GM12878 (cell line): ENCODE results near the gene ATP7B. TPM values are rescaled to one million over a fixed set of nuclear protein-coding genes. Genes with fewer than 3 reads are reported as not detected.

Experiments used
- ATAC-seq: fragments of 200-7000 bp; cut with Tn5 transposase; 3 replicates; pipeline ENCODE4 v1.9.1; 2020; ENCODE audit warnings: mild to moderate bottlenecking, moderate library complexity
- BruUV-seq: library from RNA; stranded (reverse); fragments of 400-500 nt; replicated peaks from 2 replicates; lab custom pipeline; 2021; lab: Mats Ljungman, UMichigan
- CTCF ChIA-PET: fragments of 300-600 bp; sonication (Branson Sonifier 250); formaldehyde crosslinking; extraction: SDS; loops from one replicate; lab custom pipeline; 2021; ENCODE audit warnings: inconsistent platforms; lab: Yijun Ruan, JAX
- POLR2A ChIA-PET: fragments of 350-600 bp; formaldehyde crosslinking; extraction: SDS; loops from one replicate; lab custom pipeline; 2021; ENCODE audit warnings: inconsistent platforms; lab: Charles Lee
- RAD21 ChIA-PET: fragments of 300-600 bp; sonication (Branson Sonifier 250); formaldehyde crosslinking; loops from one replicate; lab custom pipeline; 2023; ENCODE audit warnings: antibody characterized with exemption; ENCODE audit not compliant: unreplicated experiment; lab: Charles Lee
- SMC1A ChIA-PET: fragments of 300-600 bp; sonication (Branson Sonifier 250); formaldehyde crosslinking; loops from one replicate; lab custom pipeline; 2023; ENCODE audit not compliant: unreplicated experiment, uncharacterized antibody; lab: Charles Lee
- DNase-seq: peaks from one replicate; pipeline ENCODE4 v3.0.0-alpha.2; 2011; ENCODE audit warnings: low read depth, low spot score
- FAIRE-seq: peaks from 3 replicates; lab custom pipeline; 2011; peaks lifted over from hg19 to GRCh38; lab: Jason Lieb, UNC
- H2AFZ ChIP-seq: 2 replicates; pipeline ENCODE4 v1.6.0; 2011; ENCODE audit warnings: low read depth, low read length, control low read depth; ENCODE audit not compliant: control insufficient read depth
- H3K27ac ChIP-seq: 2 replicates; pipeline ENCODE4 v1.5.1; 2011; ENCODE audit warnings: control low read depth; ENCODE audit not compliant: control insufficient read depth, insufficient read depth
- H3K27me3 ChIP-seq, 2 experiments: replicated peaks in 1 of 2; 2 replicates each; pipeline versions ENCODE4 v1.6.0 to v1.6.1; 2011; ENCODE audit warnings: low read length in 1 of 2; ENCODE audit not compliant: control insufficient read depth in 2 of 2, insufficient read depth in 2 of 2
- H3K36me3 ChIP-seq, 2 experiments: 2 replicates each; pipeline ENCODE4 v1.5.1; 2011; ENCODE audit warnings: low read length in 1 of 2; ENCODE audit not compliant: control insufficient read depth in 2 of 2, insufficient read depth in 2 of 2
- H3K4me1 ChIP-seq: 2 replicates; pipeline ENCODE4 v1.6.1; 2011; ENCODE audit warnings: mild to moderate bottlenecking, low read length, moderate library complexity, mixed read lengths; ENCODE audit not compliant: control insufficient read depth, insufficient read depth
- H3K4me2 ChIP-seq: 2 replicates; pipeline ENCODE4 v1.6.0; 2011; ENCODE audit warnings: control low read depth; ENCODE audit not compliant: control insufficient read depth, insufficient read depth
- H3K4me3 ChIP-seq: fragments of 200-600 bp; sonication (generic); 2 replicates; pipeline ENCODE4 v1.5.1; 2016
- H3K79me2 ChIP-seq: 2 replicates; pipeline ENCODE4 v1.6.0; 2011; ENCODE audit warnings: low read length; ENCODE audit not compliant: control insufficient read depth, insufficient read depth
- H3K9ac ChIP-seq: 2 replicates; pipeline ENCODE4 v1.8.0; 2011; ENCODE audit warnings: low read length, control low read depth, mixed read lengths; ENCODE audit not compliant: control insufficient read depth, insufficient read depth
- H3K9me3 ChIP-seq: replicated peaks from 3 replicates; pipeline ENCODE4 v1.5.1; 2011; ENCODE audit warnings: mild to moderate bottlenecking, low read length; ENCODE audit not compliant: control insufficient read depth, insufficient read depth
- H4K20me1 ChIP-seq: 2 replicates; pipeline ENCODE4 v1.6.0; 2011; ENCODE audit not compliant: control insufficient read depth, insufficient read depth
- BCL11A ChIP-seq: IDR thresholded peaks from 2 replicates; pipeline ENCODE4 v1.6.1; 2011; ENCODE audit warnings: low read depth, low read length
- BCLAF1 ChIP-seq: fragments of 450-650 bp; IDR thresholded peaks from 2 replicates; pipeline ENCODE4 v1.6.1; 2017; ENCODE audit warnings: antibody characterized with exemption, mild to moderate bottlenecking, moderate library complexity
- CBX5 ChIP-seq: sonication (generic); IDR thresholded peaks from 2 replicates; pipeline ENCODE4 v1.6.1; 2016; ENCODE audit warnings: low read depth, moderate library complexity, mild to moderate bottlenecking, inconsistent platforms
- CHD2 ChIP-seq: IDR thresholded peaks from 2 replicates; pipeline ENCODE4 v1.6.1; 2011; ENCODE audit warnings: low read depth, low read length, improper control_type of control experiment, borderline replicate concordance
- FOS ChIP-seq: IDR thresholded peaks from 3 replicates; pipeline ENCODE4 v1.6.1; 2011; ENCODE audit warnings: borderline replicate concordance; ENCODE audit not compliant: insufficient read length; ENCODE audit errors: extremely low read depth
- HDGF ChIP-seq: fragments of 450-650 bp; IDR thresholded peaks from 2 replicates; pipeline ENCODE4 v1.6.1; 2016; ENCODE audit warnings: antibody characterized with exemption
- IKZF1 ChIP-seq: fragments of 450-650 bp; conservative IDR thresholded peaks from 2 replicates; pipeline ENCODE4 v1.6.1; 2017; ENCODE audit warnings: antibody characterized with exemption, mild to moderate bottlenecking
- KDM1A ChIP-seq: fragments of 200-600 bp; sonication (generic); IDR thresholded peaks from 2 replicates; pipeline ENCODE4 v1.6.1; 2016; ENCODE audit warnings: borderline replicate concordance
- NFXL1 ChIP-seq: fragments of 450-650 bp; IDR thresholded peaks from 2 replicates; pipeline ENCODE4 v1.6.1; 2017; ENCODE audit warnings: antibody characterized with exemption, mild to moderate bottlenecking, borderline replicate concordance
- NFYA ChIP-seq: IDR thresholded peaks from 2 replicates; pipeline ENCODE4 v1.6.1; 2011; ENCODE audit warnings: low read depth, mild to moderate bottlenecking, low read length, improper control_type of control experiment, borderline replicate concordance
- POLR2A ChIP-seq: IDR thresholded peaks from 2 replicates; pipeline ENCODE4 v1.6.1; 2011; ENCODE audit warnings: low read depth, mild to moderate bottlenecking, low read length
- SIX5 ChIP-seq: IDR thresholded peaks from 2 replicates; pipeline ENCODE4 v1.6.1; 2011; ENCODE audit warnings: mild to moderate bottlenecking, low read depth, low read length, moderate library complexity; ENCODE audit not compliant: severe bottlenecking
- SMAD5 ChIP-seq: IDR thresholded peaks from 2 replicates; pipeline ENCODE4 v1.6.1; 2016; ENCODE audit warnings: antibody characterized with exemption, low read depth
- SP1 ChIP-seq: IDR thresholded peaks from one replicate; pipeline ENCODE4 v1.6.1; 2011; ENCODE audit warnings: low read depth, low read length
- SUZ12 ChIP-seq: fragments of 200-600 bp; sonication (generic); IDR thresholded peaks from one replicate; pipeline ENCODE4 v1.6.1; 2018; ENCODE audit warnings: antibody characterized with exemption, mild to moderate bottlenecking; ENCODE audit not compliant: unreplicated experiment
- TBL1XR1 ChIP-seq: IDR thresholded peaks from 2 replicates; pipeline ENCODE4 v1.6.1; 2012; ENCODE audit warnings: low read depth, low read length, improper control_type of control experiment
- TCF3 ChIP-seq: IDR thresholded peaks from 2 replicates; pipeline ENCODE4 v1.6.1; 2012; ENCODE audit warnings: low read depth, mild to moderate bottlenecking, low read length, borderline replicate concordance; ENCODE audit not compliant: insufficient read depth
- USF1 ChIP-seq: IDR thresholded peaks from 2 replicates; pipeline ENCODE4 v1.6.1; 2011; ENCODE audit warnings: borderline replicate concordance, low read depth, mild to moderate bottlenecking, moderate library complexity, mixed read lengths, low read length; ENCODE audit not compliant: insufficient read depth; ENCODE audit errors: extremely low read length
- USF2 ChIP-seq: IDR thresholded peaks from 2 replicates; pipeline ENCODE4 v1.6.1; 2011; ENCODE audit warnings: low read depth, low read length, improper control_type of control experiment, borderline replicate concordance
- ZNF622 ChIP-seq: fragments of 450-650 bp; IDR thresholded peaks from 2 replicates; pipeline ENCODE4 v1.6.1; 2017; ENCODE audit warnings: mild to moderate bottlenecking, inconsistent platforms
- WGBS: methylation state at CpG from one replicate; pipeline ENCODE4 v1.1.6; 2016; ENCODE audit warnings: low lambda C conversion rate; ENCODE audit not compliant: insufficient replicate concordance, insufficient coverage; ENCODE audit errors: missing lambda C conversion rate; 5-methylcytosine and 5-hydroxymethylcytosine counted together
- in situ Hi-C: fragments of 300-500 bp; cut with MboI; formaldehyde crosslinking; loops from 9 replicates; pipeline ENCODE4 v1.14.3; 2018; ENCODE audit warnings: mixed read lengths
- intact Hi-C: fragments of 100-400 bp; cut with micrococcal nuclease; formaldehyde crosslinking; loops from one replicate; pipeline ENCODE4 v1.14.2; 2022; ENCODE audit not compliant: unreplicated experiment
- polyA plus RNA-seq, 11 experiments: library from polyadenylated mRNA; depleted of rRNA in 4 of 11; unstranded in 6 of 11; stranded (reverse) in 5 of 11; fragments of >200 nt; fragmentation: Nextera tagmentation in 4 of 11; fragmentation: Illumina TruSeq in 1 of 11; extraction: Ambion mirVana in 4 of 11; extraction: Trizol in 1 of 11; gene quantifications; 1 replicate in 1 of 11; 2 replicates in 10 of 11; pipeline versions ENCODE4 v1.2.1 to v1.2.3, GENCODE V29; 2011 to 2016; ENCODE audit warnings: inconsistent platforms in 2 of 11, missing spikeins in 2 of 11, low read depth in 1 of 11
- total RNA-seq, 4 experiments: library from RNA; depleted of rRNA in 3 of 4; stranded (reverse); fragments of >200 nt in 3 of 4; fragmentation: Illumina TruSeq in 1 of 4; extraction: Trizol in 1 of 4; gene quantifications; 2 replicates each; pipeline versions ENCODE4 v1.2.1 to v1.2.3, GENCODE V29; 2013 to 2021

The ATP7B gene
- total and polyA plus RNA-seq, 10 of the 15 experiments (the other 5 are each of a cell fraction or from before 2014, with no cell fraction given): under 0.01 to 1.1 (median 0.06) TPM; not detected in 2

DNA sequence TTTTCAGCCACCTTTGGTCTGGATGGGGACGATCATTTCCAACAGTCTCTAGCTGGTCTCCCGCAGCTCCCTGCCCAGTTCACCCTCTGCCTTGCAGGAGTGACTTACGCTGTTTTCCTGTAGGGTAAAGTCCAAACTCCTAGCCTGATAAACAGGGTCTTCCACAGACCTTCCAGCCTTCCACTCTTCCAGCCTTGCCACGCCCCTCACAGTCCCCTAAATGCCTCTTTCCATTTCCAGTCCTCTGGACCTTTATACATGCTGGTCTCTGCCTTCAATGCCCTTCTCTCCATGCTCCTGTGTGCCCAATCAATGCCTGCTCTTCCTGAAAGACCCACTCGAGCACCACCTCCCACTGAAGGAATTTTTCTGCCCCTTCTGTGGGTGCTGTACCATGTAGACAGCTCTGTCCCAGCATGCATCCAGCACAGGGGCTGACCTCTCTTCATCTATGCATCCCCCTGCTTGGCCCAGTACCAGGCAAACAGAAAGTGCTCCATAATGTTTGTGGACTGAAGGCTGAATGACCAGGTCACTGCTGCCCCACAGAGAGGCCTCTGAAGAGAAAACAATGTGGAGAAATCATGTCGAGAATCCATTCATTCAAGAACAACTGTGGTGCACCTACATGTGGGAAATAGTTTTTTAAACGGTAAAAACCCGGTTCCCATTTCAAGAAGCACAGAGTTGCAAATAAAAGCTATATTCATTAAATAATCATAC, 4.6 kb downstream of the ATP7B start:
- FAIRE-seq (no peak), ATAC-seq (no peak), DNase-seq (no peak)
- H3K9me3 ChIP-seq: no peaks in the 10 kb centered on the region
- H3K79me2 ChIP-seq: no peaks in the 10 kb centered on the region
- no peaks in the 10 kb centered on the region for H4K20me1 ChIP-seq
- no peak overlapping the region for H3K27ac ChIP-seq
- TF ChIP-seq HDGF (no peak), CHD2 (no peak), SUZ12 (no peak), TBL1XR1 (no peak), SMAD5 (no peak), NFXL1 (no peak), SP1 (no peak), POLR2A (no peak), KDM1A (no peak), USF2 (no peak), USF1 (no peak), IKZF1 (no peak), BCLAF1 (no peak), BCL11A (no peak), NFYA (no peak), ZNF622 (no peak), SIX5 (no peak), CBX5 (no peak), FOS (no peak), TCF3 (no peak)
- RAD21 ChIA-PET: no interaction called here
- WGBS: 33% methylated on average over 8 of the region's 8 CpGs
- BruUV-seq: no TSS peak
- H3K36me3 ChIP-seq: no peaks in the 10 kb centered on the region
- in situ Hi-C loops: no loop called here
- H3K4me3 ChIP-seq: no peak overlapping the region
- H3K4me1 ChIP-seq: no peaks in the 10 kb centered on the region; the same call in 1 of the 2 replicates
- H3K27me3 ChIP-seq: peaks cover 2 to 13% of the 10 kb centered on the region in 2 experiments; a peak in 3 of 4 replicates
- no peak overlapping the region for H2AFZ ChIP-seq
- POLR2A ChIA-PET: no interaction called here
- intact Hi-C loops: no loop called here
- H3K9ac ChIP-seq: no peak overlapping the region
- SMC1A ChIA-PET: no interaction called here
- no peak overlapping the region for H3K4me2 ChIP-seq
- CTCF ChIA-PET: no interaction called here
